Measurements from ENCODE around the gene STRAP.
"Not testable (repeated sequence)": the region's sequence is repeated elsewhere in the genome, so short reads cannot be mapped to it uniquely, and the experiment has no call there.

STRAP gene

GRCh38 chr12:15874556-15875145 is 7.5 kb upstream of the STRAP start:
- not testable (repeated sequence) for H3K4me1 ChIP-seq (ENCODE audit: control insufficient read depth in 1 of 2, insufficient read depth in 2 of 2, low read length in 2 of 2); H3K9me3 ChIP-seq (ENCODE audit: control insufficient read depth in 1 of 2, low read length in 2 of 2); H3K4me3 ChIP-seq (ENCODE audit: low read depth in 1 of 2, low read length in 2 of 2); H3K36me3 ChIP-seq (ENCODE audit: control insufficient read depth in 1 of 2, insufficient read depth in 2 of 2, low read length in 2 of 2); H3K27me3 ChIP-seq (ENCODE audit: low read depth, low read length); H3K27ac ChIP-seq (ENCODE audit: low read length)

DNA sequence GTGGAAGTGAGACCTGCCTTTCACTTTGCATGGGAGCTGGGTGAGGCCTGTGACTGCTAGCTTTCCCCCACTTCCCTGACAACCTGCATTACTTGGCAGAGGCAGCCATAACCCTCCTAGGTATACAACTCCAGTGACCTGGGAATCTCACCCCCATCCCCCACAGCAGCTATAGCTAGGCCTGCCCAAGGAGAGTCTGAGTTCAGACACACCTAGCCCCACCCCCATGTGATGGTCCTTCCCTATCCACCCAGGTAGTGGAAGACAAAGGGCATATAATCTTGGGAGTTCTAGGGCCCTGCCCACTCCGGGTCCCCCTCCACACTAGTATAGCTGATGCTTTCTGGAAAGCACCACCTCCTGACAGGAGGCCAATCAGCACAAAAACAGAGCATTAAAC is 6.3 kb upstream of the STRAP start:
- no peaks in the 10 kb centered on the region for H3K9me3 ChIP-seq (ENCODE audit: control insufficient read depth in 1 of 2, low read length in 2 of 2)
- H3K4me1 ChIP-seq (ENCODE audit: control insufficient read depth in 1 of 2, insufficient read depth in 2 of 2, low read length in 2 of 2) = no peaks in the 10 kb centered on the region
- no peak overlapping the region for H3K27ac ChIP-seq (ENCODE audit: low read length)
- no peak overlapping the region for H3K4me3 ChIP-seq (ENCODE audit: low read depth in 1 of 2, low read length in 2 of 2)
- no peaks in the 10 kb centered on the region for H3K27me3 ChIP-seq (ENCODE audit: low read depth, low read length)
- H3K36me3 ChIP-seq (ENCODE audit: control insufficient read depth in 1 of 2, insufficient read depth in 2 of 2, low read length in 2 of 2) = no peaks in the 10 kb centered on the region

DNA sequence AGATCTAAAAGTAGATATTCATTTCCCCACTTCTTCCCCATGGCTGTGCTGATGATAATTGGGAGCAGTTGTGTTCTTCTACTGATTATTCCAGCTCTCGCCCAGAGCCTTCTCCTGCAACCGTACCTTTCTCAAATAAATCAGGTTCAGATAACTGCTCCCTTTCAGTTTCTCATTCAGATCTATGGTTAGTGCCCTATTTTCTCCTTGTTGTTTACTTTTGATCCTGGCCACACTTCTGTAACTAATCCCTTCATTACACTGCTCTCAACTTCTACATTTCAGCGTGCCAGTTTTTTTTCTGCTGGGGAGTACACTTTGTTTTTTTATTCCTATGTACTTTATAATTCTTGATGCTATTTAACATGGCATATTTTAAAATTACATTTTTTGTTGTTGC is 2.8 kb upstream of the STRAP start:
- Histone ChIP-seq H3K4me1 (ENCODE audit: control insufficient read depth in 1 of 2, insufficient read depth in 2 of 2, low read length in 2 of 2) (peaks cover 0 to 12% of the 10 kb centered on the region in 2 donors), H3K27ac (ENCODE audit: low read length) (no peak overlapping the region), H3K9me3 (ENCODE audit: control insufficient read depth in 1 of 2, low read length in 2 of 2) (no peaks in the 10 kb centered on the region), H3K27me3 (ENCODE audit: low read depth, low read length) (no peaks in the 10 kb centered on the region), H3K4me3 (ENCODE audit: low read depth in 1 of 2, low read length in 2 of 2) (no peak overlapping the region), H3K36me3 (ENCODE audit: control insufficient read depth in 1 of 2, insufficient read depth in 2 of 2, low read length in 2 of 2) (peaks cover 0 to 11% of the 10 kb centered on the region in 2 donors)

GRCh38 chr12:15880721-15881120 is 1.5 kb upstream of the STRAP start:
- no peak overlapping the region for H3K4me3 ChIP-seq (ENCODE audit: low read depth in 1 of 2, low read length in 2 of 2)
- peaks cover 0 to 11% of the 10 kb centered on the region in 2 donors for H3K36me3 ChIP-seq (ENCODE audit: control insufficient read depth in 1 of 2, insufficient read depth in 2 of 2, low read length in 2 of 2)
- peaks cover 0 to 21% of the 10 kb centered on the region in 2 donors for H3K4me1 ChIP-seq (ENCODE audit: control insufficient read depth in 1 of 2, insufficient read depth in 2 of 2, low read length in 2 of 2)
- no peak overlapping the region for H3K27ac ChIP-seq (ENCODE audit: low read length)
- H3K27me3 ChIP-seq (ENCODE audit: low read depth, low read length) = no peaks in the 10 kb centered on the region
- no peaks in the 10 kb centered on the region for H3K9me3 ChIP-seq (ENCODE audit: control insufficient read depth in 1 of 2, low read length in 2 of 2)

DNA sequence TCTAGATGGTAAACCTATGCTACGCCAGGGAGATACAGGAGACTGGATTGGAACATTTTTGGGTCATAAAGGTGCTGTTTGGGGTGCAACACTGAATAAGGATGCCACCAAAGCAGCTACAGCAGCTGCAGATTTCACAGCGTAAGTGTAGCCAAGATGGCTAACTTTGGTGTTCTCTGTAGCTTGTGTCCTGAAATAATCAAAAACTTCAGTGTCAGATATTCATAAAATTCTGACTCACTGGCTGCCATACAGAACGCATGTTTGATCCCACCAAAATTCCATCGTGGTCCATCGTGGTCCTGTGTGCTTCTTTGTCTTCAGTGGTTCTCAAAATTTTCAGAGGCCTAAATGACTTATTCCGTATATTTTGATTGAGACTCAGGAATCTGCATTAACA is 1.3 kb downstream of the STRAP start:
- Histone ChIP-seq H3K4me1 (ENCODE audit: control insufficient read depth in 1 of 2, insufficient read depth in 2 of 2, low read length in 2 of 2) (peaks cover 5 to 40% of the 10 kb centered on the region in 2 donors), H3K27me3 (ENCODE audit: low read depth, low read length) (no peaks in the 10 kb centered on the region), H3K27ac (ENCODE audit: low read length) (peak overlapping the region; percentile 97), H3K4me3 (ENCODE audit: low read depth in 1 of 2, low read length in 2 of 2) (peak overlapping the region; percentile 91 to 96), H3K9me3 (ENCODE audit: control insufficient read depth in 1 of 2, low read length in 2 of 2) (no peaks in the 10 kb centered on the region), H3K36me3 (ENCODE audit: control insufficient read depth in 1 of 2, insufficient read depth in 2 of 2, low read length in 2 of 2) (peaks cover 4 to 19% of the 10 kb centered on the region in 2 donors)

- Histone ChIP-seq H3K27me3 (ENCODE audit: low read depth, low read length) (no peaks in the 10 kb centered on the region), H3K4me1 (ENCODE audit: control insufficient read depth in 1 of 2, insufficient read depth in 2 of 2, low read length in 2 of 2) (peaks cover 5 to 40% of the 10 kb centered on the region in 2 donors), H3K4me3 (ENCODE audit: low read depth in 1 of 2, low read length in 2 of 2) (no peak overlapping the region), H3K9me3 (ENCODE audit: control insufficient read depth in 1 of 2, low read length in 2 of 2) (no peaks in the 10 kb centered on the region), H3K36me3 (ENCODE audit: control insufficient read depth in 1 of 2, insufficient read depth in 2 of 2, low read length in 2 of 2) (peaks cover 10 to 27% of the 10 kb centered on the region in 2 donors), H3K27ac (ENCODE audit: low read length) (no peak overlapping the region)
Measured at GRCh38 chr12:15886372-15887042, 4.3 kb downstream of the STRAP start.

DNA sequence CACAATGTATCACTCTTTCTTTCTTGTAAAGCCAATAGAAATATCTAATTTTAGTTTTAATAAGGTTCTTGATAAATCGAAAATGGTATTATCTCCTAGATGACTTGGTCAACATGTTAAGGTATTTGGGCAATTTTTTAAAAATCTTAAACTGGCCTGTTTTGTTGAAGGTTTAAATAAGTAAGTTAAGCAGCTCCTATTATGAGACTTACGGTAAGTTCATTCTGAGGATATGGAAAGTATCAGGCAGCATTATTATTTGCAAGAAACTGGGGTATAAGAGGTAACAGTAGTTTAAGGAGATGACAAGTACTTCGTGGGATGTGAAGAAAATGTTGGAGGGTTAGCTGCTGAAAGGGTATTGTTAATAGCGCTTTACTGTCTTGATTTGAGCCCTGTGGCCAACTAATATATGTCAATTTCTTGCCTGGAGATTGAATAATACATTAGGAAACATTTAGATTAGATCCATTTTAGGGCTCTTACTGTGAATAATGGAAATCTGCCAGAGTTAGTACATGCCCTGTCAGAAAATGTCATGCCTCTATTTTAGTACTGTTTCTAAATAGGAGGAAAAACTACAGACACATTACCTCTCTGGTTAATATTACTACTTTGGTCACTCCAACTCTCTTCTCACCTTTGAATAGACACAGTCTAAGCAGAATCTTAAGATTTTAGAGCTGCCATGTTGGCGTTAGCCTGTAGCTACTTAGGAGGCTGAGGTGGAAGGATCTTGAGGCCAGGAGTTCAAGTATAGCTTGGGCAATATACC is 5.0 kb downstream of the STRAP start:
- Histone ChIP-seq H3K27ac (ENCODE audit: low read length) (peak overlapping the region; percentile 40), H3K36me3 (ENCODE audit: control insufficient read depth in 1 of 2, insufficient read depth in 2 of 2, low read length in 2 of 2) (peaks cover 10 to 24% of the 10 kb centered on the region in 2 donors), H3K4me1 (ENCODE audit: control insufficient read depth in 1 of 2, insufficient read depth in 2 of 2, low read length in 2 of 2) (peaks cover 5 to 40% of the 10 kb centered on the region in 2 donors), H3K4me3 (ENCODE audit: low read depth in 1 of 2, low read length in 2 of 2) (no peak overlapping the region), H3K27me3 (ENCODE audit: low read depth, low read length) (no peaks in the 10 kb centered on the region), H3K9me3 (ENCODE audit: control insufficient read depth in 1 of 2, low read length in 2 of 2) (no peaks in the 10 kb centered on the region)

DNA sequence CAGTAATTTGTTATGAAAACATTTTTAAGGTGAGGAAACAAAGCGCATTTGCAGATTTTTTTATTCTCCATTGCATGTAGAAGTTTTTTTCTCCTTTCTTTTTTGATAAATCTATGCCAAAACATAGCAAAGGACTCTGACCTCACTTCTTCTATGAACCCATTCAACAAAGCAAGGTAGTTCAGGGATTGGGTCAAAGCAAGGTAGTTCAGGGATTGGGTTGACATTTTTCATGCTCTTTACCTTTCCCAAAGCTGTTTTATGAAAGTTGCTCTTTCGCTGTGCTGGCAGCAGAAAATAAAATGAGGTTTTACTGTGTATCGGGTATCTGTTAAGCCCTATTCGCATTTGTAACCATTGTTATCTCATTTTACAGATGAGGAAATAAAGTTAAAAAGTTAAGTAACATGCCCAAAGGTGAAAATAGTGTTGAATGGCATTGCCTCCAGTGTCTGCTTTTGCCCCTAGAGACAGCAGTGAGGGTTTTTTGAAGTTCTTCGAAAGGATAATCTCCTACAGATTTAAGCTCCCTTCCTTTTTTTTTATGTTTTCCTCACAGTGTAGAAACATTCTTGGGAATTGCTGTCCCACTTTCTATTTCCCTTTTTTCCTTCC is 10.6 kb downstream of the STRAP start:
- peaks cover 31 to 34% of the 10 kb centered on the region in 2 donors for H3K36me3 ChIP-seq (ENCODE audit: control insufficient read depth in 1 of 2, insufficient read depth in 2 of 2, low read length in 2 of 2)
- no peak overlapping the region for H3K27ac ChIP-seq (ENCODE audit: low read length)
- H3K4me3 ChIP-seq (ENCODE audit: low read depth in 1 of 2, low read length in 2 of 2) = no peak overlapping the region
- no peaks in the 10 kb centered on the region for H3K27me3 ChIP-seq (ENCODE audit: low read depth, low read length)
- peaks cover 2 to 8% of the 10 kb centered on the region in 2 donors for H3K4me1 ChIP-seq (ENCODE audit: control insufficient read depth in 1 of 2, insufficient read depth in 2 of 2, low read length in 2 of 2)
- no peaks in the 10 kb centered on the region for H3K9me3 ChIP-seq (ENCODE audit: control insufficient read depth in 1 of 2, low read length in 2 of 2)

DNA sequence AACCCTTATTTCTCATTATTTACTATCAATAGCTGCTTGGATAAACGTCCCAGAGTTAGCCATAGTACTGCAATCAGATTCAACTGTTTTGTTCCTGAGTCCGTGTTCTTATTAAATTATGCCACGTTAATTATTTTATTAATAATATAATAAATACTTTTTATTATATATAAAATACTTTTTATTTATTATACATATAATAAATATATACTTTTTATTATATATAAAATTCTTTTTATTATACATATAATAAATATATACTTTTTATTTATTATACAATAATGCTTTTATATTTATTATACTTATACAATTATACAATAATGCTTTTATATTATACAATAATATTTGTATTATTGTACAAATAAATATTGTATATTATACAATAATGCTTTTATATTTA is 11.1 kb downstream of the STRAP start:
- Histone ChIP-seq H3K9me3 (ENCODE audit: control insufficient read depth in 1 of 2, low read length in 2 of 2) (no peaks in the 10 kb centered on the region), H3K27ac (ENCODE audit: low read length) (no peak overlapping the region), H3K36me3 (ENCODE audit: control insufficient read depth in 1 of 2, insufficient read depth in 2 of 2, low read length in 2 of 2) (peaks cover 31 to 34% of the 10 kb centered on the region in 2 donors), H3K4me1 (ENCODE audit: control insufficient read depth in 1 of 2, insufficient read depth in 2 of 2, low read length in 2 of 2) (peaks cover 0 to 12% of the 10 kb centered on the region in 2 donors), H3K4me3 (ENCODE audit: low read depth in 1 of 2, low read length in 2 of 2) (no peak overlapping the region), H3K27me3 (ENCODE audit: low read depth, low read length) (no peaks in the 10 kb centered on the region)

DNA sequence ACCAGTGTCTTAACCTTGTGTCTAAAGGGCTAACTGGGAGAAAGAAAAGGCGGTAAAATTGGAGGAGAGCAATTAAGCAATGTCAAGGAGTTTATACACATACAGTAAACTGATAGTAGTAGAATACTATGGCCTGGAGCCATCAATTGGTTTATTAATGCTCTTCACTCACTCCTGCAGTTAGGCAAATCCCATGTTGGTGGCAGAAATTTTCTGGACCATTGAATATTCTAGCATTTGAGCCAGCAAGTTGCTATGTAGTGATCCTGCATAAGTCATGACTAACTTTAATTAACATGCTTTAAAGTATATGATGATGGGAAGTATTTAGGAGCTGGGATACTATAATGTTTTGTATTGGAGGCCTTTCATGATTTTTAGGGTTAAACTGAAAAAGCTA is 14.7 kb downstream of the STRAP start:
- no peak overlapping the region for H3K4me3 ChIP-seq (ENCODE audit: low read depth in 1 of 2, low read length in 2 of 2)
- H3K36me3 ChIP-seq (ENCODE audit: control insufficient read depth in 1 of 2, insufficient read depth in 2 of 2, low read length in 2 of 2) = peaks cover 29 to 33% of the 10 kb centered on the region in 2 donors
- H3K4me1 ChIP-seq (ENCODE audit: control insufficient read depth in 1 of 2, insufficient read depth in 2 of 2, low read length in 2 of 2) = peaks cover 0 to 12% of the 10 kb centered on the region in 2 donors
- H3K27me3 ChIP-seq (ENCODE audit: low read depth, low read length) = no peaks in the 10 kb centered on the region
- no peaks in the 10 kb centered on the region for H3K9me3 ChIP-seq (ENCODE audit: control insufficient read depth in 1 of 2, low read length in 2 of 2)
- no peak overlapping the region for H3K27ac ChIP-seq (ENCODE audit: low read length)

DNA sequence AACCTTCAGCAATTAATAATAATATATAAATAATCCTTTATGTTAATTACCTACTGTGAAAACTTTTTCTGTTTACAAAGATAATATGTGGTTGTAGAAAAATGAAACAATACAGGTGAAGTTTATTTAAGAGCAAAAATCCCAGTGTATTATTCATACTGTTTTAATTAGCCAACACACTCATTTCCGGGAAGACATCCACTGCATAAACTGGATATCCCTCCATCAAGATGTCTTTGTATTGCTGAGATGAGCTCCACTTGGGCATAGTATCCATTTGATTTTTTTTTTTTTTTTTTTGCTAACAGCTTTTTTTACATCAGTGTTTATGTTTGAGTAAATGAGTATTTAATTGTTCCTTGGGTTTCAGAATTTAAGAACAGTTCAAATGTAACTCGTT is 15.2 kb downstream of the STRAP start:
- Histone ChIP-seq H3K27me3 (ENCODE audit: low read depth, low read length) (no peaks in the 10 kb centered on the region), H3K9me3 (ENCODE audit: control insufficient read depth in 1 of 2, low read length in 2 of 2) (no peaks in the 10 kb centered on the region), H3K27ac (ENCODE audit: low read length) (no peak overlapping the region), H3K36me3 (ENCODE audit: control insufficient read depth in 1 of 2, insufficient read depth in 2 of 2, low read length in 2 of 2) (peaks cover 29 to 38% of the 10 kb centered on the region in 2 donors), H3K4me1 (ENCODE audit: control insufficient read depth in 1 of 2, insufficient read depth in 2 of 2, low read length in 2 of 2) (peaks cover 0 to 12% of the 10 kb centered on the region in 2 donors), H3K4me3 (ENCODE audit: low read depth in 1 of 2, low read length in 2 of 2) (no peak overlapping the region)

All from muscle layer of duodenum (tissue), 2 donors.